ENCODE measurements around the gene HEPACAM2.
A peak's percentile ranks its signal among the peaks of the same experiment; 100 is the strongest.

Gene HEPACAM2

GRCh38 chr7:93226310-93226709 lies at the start of gene HEPACAM2:
HEPACAM2 (minus strand) TSS chr7:93226469.
- no peak within 1 kb of the TSS for H3K27ac ChIP-seq
- DNase-seq (ENCODE audit: low spot score): no peak
- no peak for TF ChIP-seq CTCF (IDR thresholded peaks at IDR 0.05)
- no peak within 1 kb of the TSS for H3K4me3 ChIP-seq

GRCh38 chr7:93265220-93265619 lies 39.0 kb upstream of the HEPACAM2 start:
- Histone ChIP-seq H3K27ac (no peak overlapping the region), H3K4me3 (no peak overlapping the region)
- TF ChIP-seq CTCF (IDR thresholded peaks at IDR 0.05): no peak
- DNase-seq (ENCODE audit: low spot score): no peak

GRCh38 chr7:93262535-93262934 lies 36.3 kb upstream of the HEPACAM2 start:
- no peak for DNase-seq (ENCODE audit: low spot score)
- no peak for TF ChIP-seq CTCF (IDR thresholded peaks at IDR 0.05)
- Histone ChIP-seq H3K4me3 (no peak overlapping the region), H3K27ac (no peak overlapping the region)

- Histone ChIP-seq H3K27ac (no peak overlapping the region), H3K4me3 (no peak overlapping the region)
- no peak for TF ChIP-seq CTCF (IDR thresholded peaks at IDR 0.05)
- DNase-seq (ENCODE audit: low spot score): no peak
These were observed 32.4 kb upstream of the HEPACAM2 start for GRCh38 chr7:93258661-93259060.

GRCh38 chr7:93249491-93250148 lies 23.4 kb upstream of the HEPACAM2 start:
- no peak for DNase-seq (ENCODE audit: low spot score)
- Histone ChIP-seq H3K4me3 (no peak overlapping the region), H3K27ac (no peak overlapping the region)
- TF ChIP-seq CTCF (IDR thresholded peaks at IDR 0.05): no peak

- TF ChIP-seq CTCF (IDR thresholded peaks at IDR 0.05): peak; percentile 36
- no peak for DNase-seq (ENCODE audit: low spot score)
- Histone ChIP-seq H3K4me3 (no peak overlapping the region), H3K27ac (no peak overlapping the region)
These were observed 19.5 kb upstream of the HEPACAM2 start for GRCh38 chr7:93245525-93246432.
